Upper lobe of left lung (tissue), 4 donors: ENCODE results near the gene ATG16L1.

ENCODE experiments used
- EP300 ChIP-seq, 4 donors: sonication (generic); formaldehyde crosslinking; IDR thresholded peaks; one replicate each; pipeline ENCODE4 v1.5.1; 2017; ENCODE audit warnings: antibody characterized with exemption in 4 of 4, control low read depth in 2 of 4
- POLR2A ChIP-seq, 4 donors: fragments of 450-650 bp; IDR thresholded peaks; one replicate each; pipeline ENCODE4 v1.5.1; 2016 to 2017; ENCODE audit warnings: antibody characterized with exemption in 4 of 4, mild to moderate bottlenecking in 2 of 4
- POLR2AphosphoS5 ChIP-seq, 2 donors: sonication (generic); formaldehyde crosslinking; IDR thresholded peaks; one replicate each; pipeline ENCODE4 v1.5.1; 2017; ENCODE audit warnings: antibody characterized with exemption in 2 of 2
- TF ChIP-seq, protein P1 (sequence below), 6 experiments: fragments of 450-650 bp in 4 of 6; fragments of 200-600 bp in 2 of 6; sonication (generic) in 2 of 6; IDR thresholded peaks; one replicate each; pipeline ENCODE4 v1.5.1; 2016 to 2019; ENCODE audit warnings: antibody characterized with exemption in 6 of 6

DNA sequence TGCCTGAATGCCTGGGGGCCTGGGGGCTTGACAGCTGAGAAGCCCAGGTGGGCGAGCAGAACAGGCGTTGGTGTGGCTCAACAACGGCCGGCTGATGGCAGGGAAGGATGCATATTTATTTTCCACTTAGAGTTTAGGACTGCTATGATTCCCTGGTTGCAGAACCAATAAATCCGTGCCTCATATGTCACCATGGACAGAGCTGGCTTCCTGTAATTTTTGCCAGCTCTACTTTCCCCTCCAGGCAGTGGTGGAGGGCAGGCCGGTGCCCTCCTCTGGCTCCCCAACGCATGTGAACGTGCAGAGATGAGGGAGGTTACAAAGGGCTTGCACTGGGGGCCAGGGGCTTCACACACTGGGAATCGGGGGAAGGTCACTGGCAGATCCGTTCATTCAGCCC lies 74.3 kb downstream of the ATG16L1 start:
- TF ChIP-seq, protein P1, sequence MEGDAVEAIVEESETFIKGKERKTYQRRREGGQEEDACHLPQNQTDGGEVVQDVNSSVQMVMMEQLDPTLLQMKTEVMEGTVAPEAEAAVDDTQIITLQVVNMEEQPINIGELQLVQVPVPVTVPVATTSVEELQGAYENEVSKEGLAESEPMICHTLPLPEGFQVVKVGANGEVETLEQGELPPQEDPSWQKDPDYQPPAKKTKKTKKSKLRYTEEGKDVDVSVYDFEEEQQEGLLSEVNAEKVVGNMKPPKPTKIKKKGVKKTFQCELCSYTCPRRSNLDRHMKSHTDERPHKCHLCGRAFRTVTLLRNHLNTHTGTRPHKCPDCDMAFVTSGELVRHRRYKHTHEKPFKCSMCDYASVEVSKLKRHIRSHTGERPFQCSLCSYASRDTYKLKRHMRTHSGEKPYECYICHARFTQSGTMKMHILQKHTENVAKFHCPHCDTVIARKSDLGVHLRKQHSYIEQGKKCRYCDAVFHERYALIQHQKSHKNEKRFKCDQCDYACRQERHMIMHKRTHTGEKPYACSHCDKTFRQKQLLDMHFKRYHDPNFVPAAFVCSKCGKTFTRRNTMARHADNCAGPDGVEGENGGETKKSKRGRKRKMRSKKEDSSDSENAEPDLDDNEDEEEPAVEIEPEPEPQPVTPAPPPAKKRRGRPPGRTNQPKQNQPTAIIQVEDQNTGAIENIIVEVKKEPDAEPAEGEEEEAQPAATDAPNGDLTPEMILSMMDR (IDR thresholded peaks at IDR 0.05): no peak
- TF ChIP-seq EP300 (IDR thresholded peaks at IDR 0.05): no peak
- no peak for TF ChIP-seq POLR2AphosphoS5 (IDR thresholded peaks at IDR 0.05)
- no peak for TF ChIP-seq POLR2A (IDR thresholded peaks at IDR 0.05)
